ENCODE measurements around the gene XAF1.

The XAF1 gene

DNA sequence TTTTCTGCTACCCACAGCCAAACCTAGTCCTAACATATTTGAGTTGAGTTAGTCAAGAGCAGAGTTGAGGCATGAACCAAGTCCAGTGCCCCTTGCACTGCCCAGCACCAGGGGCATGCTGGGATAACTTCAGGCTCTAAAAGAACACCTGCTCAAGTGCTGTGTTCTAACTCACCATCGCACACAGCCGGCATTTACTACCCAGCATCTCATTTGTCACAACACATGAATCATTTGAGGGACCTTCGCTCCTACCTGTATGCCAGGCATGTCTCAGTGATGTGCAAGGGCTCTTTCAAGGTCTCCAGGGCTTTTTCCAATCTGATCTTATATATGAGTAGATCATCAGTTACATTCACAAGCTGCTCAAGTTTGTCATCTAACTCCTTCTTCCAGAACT, 63.1 kb downstream of the XAF1 start:
- TF ChIP-seq, protein P1, sequence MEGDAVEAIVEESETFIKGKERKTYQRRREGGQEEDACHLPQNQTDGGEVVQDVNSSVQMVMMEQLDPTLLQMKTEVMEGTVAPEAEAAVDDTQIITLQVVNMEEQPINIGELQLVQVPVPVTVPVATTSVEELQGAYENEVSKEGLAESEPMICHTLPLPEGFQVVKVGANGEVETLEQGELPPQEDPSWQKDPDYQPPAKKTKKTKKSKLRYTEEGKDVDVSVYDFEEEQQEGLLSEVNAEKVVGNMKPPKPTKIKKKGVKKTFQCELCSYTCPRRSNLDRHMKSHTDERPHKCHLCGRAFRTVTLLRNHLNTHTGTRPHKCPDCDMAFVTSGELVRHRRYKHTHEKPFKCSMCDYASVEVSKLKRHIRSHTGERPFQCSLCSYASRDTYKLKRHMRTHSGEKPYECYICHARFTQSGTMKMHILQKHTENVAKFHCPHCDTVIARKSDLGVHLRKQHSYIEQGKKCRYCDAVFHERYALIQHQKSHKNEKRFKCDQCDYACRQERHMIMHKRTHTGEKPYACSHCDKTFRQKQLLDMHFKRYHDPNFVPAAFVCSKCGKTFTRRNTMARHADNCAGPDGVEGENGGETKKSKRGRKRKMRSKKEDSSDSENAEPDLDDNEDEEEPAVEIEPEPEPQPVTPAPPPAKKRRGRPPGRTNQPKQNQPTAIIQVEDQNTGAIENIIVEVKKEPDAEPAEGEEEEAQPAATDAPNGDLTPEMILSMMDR (IDR thresholded peaks at IDR 0.05; ENCODE audit: low read depth, low read length, missing control alignments) = no peak
- Histone ChIP-seq H3K27me3 (replicated peaks) (no peaks in the 10 kb centered on the region), H3K36me3 (replicated peaks) (no peaks in the 10 kb centered on the region), H3K4me3 (ENCODE audit: low read depth, low read length) (no peak overlapping the region), H3K27ac (no peak overlapping the region)
- in situ Hi-C loops (cut with HindIII; ENCODE audit: low pct_ligation_motif_present, low sequenced_read_pairs) = no loop called here
- no peak for DNase-seq

DNA sequence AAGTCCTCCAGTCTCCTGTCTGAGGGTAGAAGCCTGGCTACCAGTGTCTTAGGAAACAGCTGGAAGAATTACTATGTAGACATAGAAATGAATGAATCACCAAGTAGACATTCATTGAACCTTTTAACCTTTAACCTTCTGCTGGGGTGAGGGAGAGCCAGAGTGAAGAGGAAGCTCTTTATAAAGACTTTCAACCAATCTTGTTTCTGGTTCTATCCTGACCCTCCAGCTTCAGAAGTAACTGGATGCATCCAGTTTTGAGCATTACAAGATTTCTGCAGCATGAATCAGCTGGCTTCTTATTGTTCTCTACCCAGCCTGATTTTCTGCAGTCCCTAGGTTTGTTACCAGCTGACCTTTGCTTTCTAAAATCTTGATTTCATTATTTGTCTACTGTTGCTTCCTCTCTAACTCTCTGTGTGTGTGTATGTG, 67.2 kb downstream of the XAF1 start:
- TF ChIP-seq, protein P1 (IDR thresholded peaks at IDR 0.05; ENCODE audit: low read depth, low read length, missing control alignments) = no peak
- H3K36me3 ChIP-seq (replicated peaks) = no peaks in the 10 kb centered on the region
- no peaks in the 10 kb centered on the region for H3K27me3 ChIP-seq (replicated peaks)
- no peak overlapping the region for H3K4me3 ChIP-seq (ENCODE audit: low read depth, low read length)
- DNase-seq = no peak
- in situ Hi-C loops (cut with HindIII; ENCODE audit: low pct_ligation_motif_present, low sequenced_read_pairs) = no loop called here
- H3K27ac ChIP-seq = no peak overlapping the region
